Right forelimb (tissue), 1 donor: ENCODE data around the gene GCG.

Experiments
- DNase-seq: peaks from one replicate; pipeline ENCODE4 v3.0.0-alpha.2; 2018

The GCG gene

GRCh38 chr2:162152147-162152546 lies at the start of gene GCG:
GCG (minus strand) TSS chr2:162152247; CDS start chr2:162149178, 3,069 bp downstream.
- no peak for DNase-seq

GRCh38 chr2:162200636-162201035 lies 48.6 kb upstream of the GCG start:
- DNase-seq, result no peak

GRCh38 chr2:162199913-162200312 lies 47.9 kb upstream of the GCG start:
- DNase-seq, result no peak

GRCh38 chr2:162198239-162198638 lies 46.2 kb upstream of the GCG start:
- no peak for DNase-seq

- DNase-seq, result no peak
Measured at GRCh38 chr2:162197069-162197825, 45.2 kb upstream of the GCG start.

GRCh38 chr2:162196638-162197037 lies 44.6 kb upstream of the GCG start:
- DNase-seq, result no peak

GRCh38 chr2:162188451-162188850 lies 36.4 kb upstream of the GCG start:
- no peak for DNase-seq

GRCh38 chr2:162185541-162186232 lies 33.6 kb upstream of the GCG start:
- no peak for DNase-seq

GRCh38 chr2:162184821-162185450 lies 32.9 kb upstream of the GCG start:
- no peak for DNase-seq

- no peak for DNase-seq
Measured at GRCh38 chr2:162184359-162184758, 32.3 kb upstream of the GCG start.

- DNase-seq, result no peak
Measured at GRCh38 chr2:162182395-162182794, 30.3 kb upstream of the GCG start.

GRCh38 chr2:162177301-162177700 lies 25.3 kb upstream of the GCG start:
- DNase-seq, result no peak

- DNase-seq, result no peak
Measured at GRCh38 chr2:162175714-162176113, 23.7 kb upstream of the GCG start.

GRCh38 chr2:162174746-162175145 lies 22.7 kb upstream of the GCG start:
- DNase-seq, result no peak

- no peak for DNase-seq
Measured at GRCh38 chr2:162172802-162173370, 20.8 kb upstream of the GCG start.

GRCh38 chr2:162166745-162167144 lies 14.7 kb upstream of the GCG start:
- no peak for DNase-seq

GRCh38 chr2:162166174-162166573 lies 14.1 kb upstream of the GCG start:
- DNase-seq, result no peak

- DNase-seq, result no peak
Measured at GRCh38 chr2:162164802-162165201, 12.8 kb upstream of the GCG start.

GRCh38 chr2:162159446-162159845 lies 7.4 kb upstream of the GCG start:
- DNase-seq, result no peak

GRCh38 chr2:162156149-162156548 lies 4.1 kb upstream of the GCG start:
- DNase-seq, result no peak

- DNase-seq, result no peak
Measured at GRCh38 chr2:162155093-162155492, 3.0 kb upstream of the GCG start.

- DNase-seq, result peak; percentile 47
Measured at GRCh38 chr2:162153608-162154224, 1.7 kb upstream of the GCG start.

- DNase-seq, result no peak
Measured at GRCh38 chr2:162149940-162150339, 2.1 kb downstream of the GCG start.
